GM18873 (cell line): ENCODE measurements around the gene HOXB3.
"Not testable (repeated sequence)": the region's sequence is repeated elsewhere in the genome, so short reads cannot be mapped to it uniquely, and the experiment has no call there.

Experiments used
- ATAC-seq: cut with Tn5 transposase; IDR thresholded peaks from one replicate; pipeline ENCODE4 v1.9.1; 2021; ENCODE audit warnings: mild to moderate bottlenecking, moderate library complexity, moderate number of reproducible peaks; ENCODE audit not compliant: unreplicated experiment, low FRiP score

Gene HOXB3

GRCh38 chr17:48548523-48549280 is 41.3 kb downstream of the HOXB3 start:
- ATAC-seq = no peak

- ATAC-seq = no peak
Observed at GRCh38 chr17:48547808-48548522, 42.1 kb downstream of the HOXB3 start.

GRCh38 chr17:48546924-48547807 is 42.9 kb downstream of the HOXB3 start:
- no peak for ATAC-seq

GRCh38 chr17:48546137-48546923 is 43.7 kb downstream of the HOXB3 start:
- no peak for ATAC-seq

- no peak for ATAC-seq
Observed at GRCh38 chr17:48545539-48545938, 44.5 kb downstream of the HOXB3 start.

DNA sequence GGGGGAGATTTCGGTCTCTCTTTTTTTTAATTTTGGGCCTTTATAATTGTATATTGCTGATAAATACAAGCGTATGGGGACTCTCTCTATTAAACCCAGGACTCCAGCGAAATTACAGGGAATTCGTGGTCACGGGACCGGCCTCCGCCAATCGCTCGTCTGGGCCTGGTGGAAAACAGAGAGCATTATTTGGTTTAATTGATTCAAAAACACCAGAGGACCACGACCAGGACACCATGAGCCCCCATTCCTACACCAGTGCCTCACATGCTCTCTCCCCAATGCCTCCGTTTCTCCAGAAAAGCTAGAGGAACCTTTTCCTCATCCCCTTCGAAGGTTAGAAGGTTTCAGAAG is 45.0 kb downstream of the HOXB3 start, which contains the start of gene HOXB2:
Gene HOXB2 (minus strand): TSS at position 88 of the 354 bp plus-strand sequence. CDS start 198 bp downstream, outside the sequence.
- ATAC-seq = no peak

DNA sequence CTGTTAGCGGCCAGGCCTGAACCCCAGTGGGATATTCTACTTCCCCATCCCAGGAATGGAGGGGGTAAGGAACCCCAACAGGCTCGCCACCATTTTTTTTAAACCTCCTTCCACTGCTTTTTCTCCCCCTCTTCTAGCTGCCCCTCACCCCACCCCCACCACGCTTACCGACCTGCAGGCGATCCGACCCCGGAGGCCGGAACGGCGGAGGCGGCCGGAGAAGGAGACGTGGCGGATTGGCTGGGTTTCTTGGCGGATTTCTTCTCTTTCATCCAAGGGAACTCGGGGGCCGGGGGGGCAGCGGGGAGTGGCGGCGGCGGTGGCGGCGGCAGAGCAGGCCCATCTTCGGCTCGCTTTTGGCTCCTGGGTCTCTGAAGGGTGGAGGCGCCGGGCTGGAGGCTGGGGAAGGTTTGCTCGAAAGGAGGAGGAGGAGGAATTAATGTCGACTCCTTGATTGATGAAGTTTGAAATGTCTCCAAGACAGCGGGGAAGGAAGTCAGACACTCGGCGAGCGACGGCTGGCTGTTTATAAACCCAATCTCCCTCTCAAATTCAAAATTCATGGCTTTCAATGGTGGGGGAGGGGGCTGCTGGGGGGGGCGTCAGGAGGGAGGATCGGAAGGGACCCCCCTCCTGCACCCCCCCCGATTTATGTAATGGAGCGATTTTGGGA is 45.6 kb downstream of the HOXB3 start:
- no peak for ATAC-seq

DNA sequence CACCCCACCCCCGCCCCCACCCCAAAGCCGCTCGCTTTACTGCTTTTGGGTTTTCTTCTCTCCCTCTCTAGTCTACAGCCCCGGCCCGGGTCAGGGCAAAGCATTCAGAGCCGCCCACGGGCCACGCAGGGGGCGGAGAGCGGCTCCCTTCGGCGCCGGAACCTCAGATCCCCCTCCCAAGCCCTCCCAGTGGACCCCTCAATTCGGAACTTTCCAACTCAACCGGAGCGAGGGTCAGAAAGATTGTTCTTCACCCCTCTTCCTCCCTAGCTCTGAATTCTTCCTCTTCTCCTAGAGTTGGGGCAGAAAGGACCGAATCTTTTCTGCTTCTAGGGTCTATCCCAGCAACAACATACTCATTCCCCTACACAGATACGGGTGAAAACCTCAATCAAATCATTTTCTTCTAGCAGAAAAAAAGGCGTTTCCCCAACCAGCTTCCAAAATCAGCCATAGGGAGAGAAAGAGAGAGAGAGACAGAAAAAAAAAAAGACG is 46.1 kb downstream of the HOXB3 start:
- ATAC-seq = no peak

DNA sequence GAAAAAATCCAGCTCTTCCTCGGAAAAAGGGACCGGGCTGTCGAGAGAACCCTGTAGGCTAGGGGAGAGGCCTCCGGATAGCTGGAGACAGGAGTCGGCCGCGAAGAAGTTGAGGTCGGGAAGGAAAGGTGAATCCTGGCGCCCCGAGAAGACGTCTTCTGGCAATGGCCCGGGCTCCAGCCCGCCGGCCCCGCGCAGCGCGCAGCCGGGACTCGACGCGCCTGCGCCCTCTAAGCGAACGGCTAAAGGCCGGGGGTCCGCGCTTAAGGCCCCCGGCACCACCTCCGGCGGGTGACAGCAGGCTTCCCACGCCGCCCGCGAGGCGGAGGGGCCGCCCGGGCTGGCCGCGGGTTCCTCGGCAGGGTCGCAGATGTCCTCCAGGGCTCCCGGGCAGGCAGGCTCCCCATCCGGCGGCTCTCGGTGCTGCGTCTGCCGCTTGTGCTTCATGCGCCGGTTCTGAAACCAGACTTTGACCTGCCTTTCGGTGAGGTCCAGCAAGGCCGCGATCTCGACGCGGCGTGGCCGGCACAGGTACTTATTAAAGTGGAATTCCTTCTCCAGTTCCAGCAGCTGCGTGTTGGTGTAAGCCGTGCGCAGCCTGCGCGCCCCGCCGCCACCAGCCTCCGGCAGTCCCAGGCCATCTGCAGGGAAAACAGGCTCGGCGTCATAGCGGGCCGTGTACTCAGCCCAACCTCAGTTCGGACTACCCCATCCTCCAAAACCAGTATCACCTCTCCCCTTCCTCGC is 46.8 kb downstream of the HOXB3 start:
- no peak for ATAC-seq

- ATAC-seq = no peak
Observed at GRCh38 chr17:48542698-48543106, 47.3 kb downstream of the HOXB3 start.

DNA sequence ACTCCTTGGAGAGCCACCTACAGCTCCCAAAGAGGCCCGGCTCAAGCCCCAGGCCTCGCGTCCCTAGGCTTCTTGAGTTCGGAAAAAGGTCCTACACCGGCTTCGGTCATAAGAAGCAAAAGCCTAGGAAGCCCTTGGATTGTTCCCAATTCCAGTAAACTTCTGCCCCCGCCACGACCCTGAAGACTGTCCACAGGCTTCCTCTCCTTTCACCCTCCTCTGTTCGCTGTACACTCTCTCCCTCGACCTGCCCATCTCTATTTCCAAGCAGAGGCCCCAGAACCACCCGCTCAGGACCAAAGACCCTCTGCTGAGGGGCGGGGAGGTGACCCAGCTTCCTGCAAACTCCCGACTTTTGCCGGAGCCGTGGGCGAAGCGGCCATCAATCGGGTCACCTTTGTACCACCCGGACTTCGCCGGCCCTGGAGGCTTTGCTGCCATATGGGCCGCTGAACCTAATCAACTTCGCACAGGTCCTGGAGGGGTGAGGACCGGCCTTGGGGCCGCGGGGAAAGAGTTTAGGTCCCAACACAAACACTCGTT is 47.9 kb downstream of the HOXB3 start:
- ATAC-seq = no peak

- no peak for ATAC-seq
Observed at GRCh38 chr17:48541577-48542113, 48.4 kb downstream of the HOXB3 start.

DNA sequence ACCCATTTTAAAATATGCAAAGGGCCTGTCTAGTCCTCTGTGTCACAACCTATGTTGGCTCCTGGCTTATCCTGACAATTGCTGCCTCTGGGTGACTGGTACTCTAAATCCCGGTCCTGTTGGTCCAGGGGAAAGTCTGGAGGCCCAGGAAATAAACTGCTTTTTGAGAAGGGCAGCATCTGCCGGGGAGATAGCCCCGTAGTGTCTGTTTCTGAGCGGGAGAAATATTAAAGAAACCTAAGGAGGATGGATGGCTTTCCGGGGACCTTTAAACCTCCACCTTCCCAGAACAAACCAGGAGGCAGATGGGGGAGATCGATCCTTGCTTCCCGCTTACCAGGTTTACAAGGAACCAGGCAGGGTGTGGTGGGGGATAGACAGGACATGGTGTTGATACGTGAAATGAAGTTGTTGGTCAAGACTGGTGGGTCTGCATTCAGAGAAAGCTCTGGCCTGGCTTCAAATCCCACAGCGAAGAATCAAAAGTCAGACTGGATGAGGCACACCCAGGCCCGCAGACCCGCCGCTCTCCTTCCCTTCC is 48.9 kb downstream of the HOXB3 start:
- no peak for ATAC-seq

GRCh38 chr17:48540213-48540612 is 49.8 kb downstream of the HOXB3 start:
- ATAC-seq = no peak

DNA sequence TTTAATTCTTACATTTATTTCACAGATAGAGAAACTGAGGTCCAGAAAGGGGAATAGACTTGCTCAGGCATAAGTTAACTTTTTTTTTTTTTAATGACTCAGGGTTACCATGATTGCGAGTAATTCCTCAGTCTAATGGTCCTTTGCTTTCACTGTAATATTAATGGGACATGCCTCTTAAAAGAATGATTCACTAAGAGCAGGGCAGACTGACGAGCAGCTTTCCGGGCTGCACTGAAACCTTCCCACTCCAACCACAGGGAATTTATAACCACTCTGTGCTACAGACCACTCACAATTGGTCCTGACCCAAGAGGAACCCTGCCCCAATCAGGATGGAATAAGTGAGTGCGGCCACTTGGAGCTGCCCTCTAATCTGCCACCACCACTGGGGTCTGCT is 50.9 kb downstream of the HOXB3 start:
- ATAC-seq = no peak

GRCh38 chr17:48537316-48537715 is 52.7 kb downstream of the HOXB3 start:
- ATAC-seq = no peak

DNA sequence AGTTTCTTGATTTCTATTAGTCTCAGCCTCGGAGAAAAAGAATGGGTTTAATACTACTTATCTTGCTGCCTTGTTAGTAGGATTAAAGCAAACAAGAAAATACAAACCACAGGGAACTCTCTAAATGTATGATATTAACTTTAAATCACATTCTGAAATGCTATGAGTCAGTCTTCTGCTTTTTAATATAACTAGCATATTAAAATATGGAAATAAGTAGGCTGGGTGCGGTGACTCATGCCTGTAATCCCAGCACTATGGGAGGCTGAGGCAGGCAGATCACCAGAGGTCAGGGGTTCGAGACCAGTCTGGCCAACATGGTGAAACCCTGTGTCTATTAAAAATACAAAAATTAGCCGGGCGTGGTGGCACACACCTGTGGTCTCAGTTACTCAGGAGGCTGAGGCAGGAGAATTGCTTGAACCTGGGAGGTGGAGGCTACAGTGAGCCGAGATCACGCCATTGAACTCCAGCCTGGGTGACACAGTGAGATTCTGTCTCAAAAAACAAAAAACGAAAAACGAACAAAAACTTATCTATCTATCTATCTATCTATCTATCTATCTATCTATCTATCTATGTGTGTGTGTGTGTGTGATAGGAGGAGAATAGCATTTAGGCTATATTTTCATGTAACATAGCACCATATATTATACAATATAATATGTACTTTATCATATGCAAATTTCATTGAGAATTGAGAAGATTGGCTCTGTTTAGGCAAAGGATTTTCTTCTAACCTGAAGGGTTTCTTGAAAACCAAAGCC is 54.1 kb downstream of the HOXB3 start:
- not testable (repeated sequence) for ATAC-seq
